GM12878 (cell line): Measurements from ENCODE around the gene PLXNA2.

Source experiments
- GABPA ChIP-seq: IDR thresholded peaks from 2 replicates; pipeline ENCODE4 v1.6.1; 2014; ENCODE audit warnings: antibody characterized with exemption, low read depth, mild to moderate bottlenecking, inconsistent platforms
- NKRF ChIP-seq: fragments of 450-650 bp; conservative IDR thresholded peaks from 2 replicates; pipeline ENCODE4 v1.6.1; 2017; ENCODE audit warnings: mild to moderate bottlenecking, moderate library complexity
- POLR2AphosphoS5 ChIP-seq: IDR thresholded peaks from 2 replicates; pipeline ENCODE4 v1.6.1; 2011; ENCODE audit warnings: mild to moderate bottlenecking, low read length, inconsistent platforms
- SIN3A ChIP-seq: IDR thresholded peaks from 2 replicates; pipeline ENCODE4 v1.6.1; 2012; ENCODE audit warnings: low read depth, low read length, improper control_type of control experiment
- SPI1 ChIP-seq: IDR thresholded peaks from 2 replicates; pipeline ENCODE4 v1.6.1; 2011; ENCODE audit warnings: low read depth, mild to moderate bottlenecking, low read length, moderate library complexity, borderline replicate concordance; ENCODE audit not compliant: insufficient read depth
- YY1 ChIP-seq: IDR thresholded peaks from 2 replicates; pipeline ENCODE4 v1.6.1; 2011; ENCODE audit warnings: low read depth, mild to moderate bottlenecking, low read length
- ZNF274 ChIP-seq: IDR thresholded peaks from one replicate; pipeline ENCODE4 v1.8.0; 2011; ENCODE audit not compliant: insufficient read length, insufficient read depth

GRCh38 chr1:208227366-208227765, 16.8 kb downstream of the PLXNA2 start:
- TF ChIP-seq SIN3A (no peak), YY1 (no peak), GABPA (no peak), NKRF (no peak), SPI1 (no peak), POLR2AphosphoS5 (no peak), ZNF274 (no peak)
